Activated T-helper 17 cell treated with anti-CD3 and anti-CD28 coated beads, Interleukin-2, amount 50 U/mL, for 72 hours (primary cell): ENCODE results near the gene CCNK. TPM values are rescaled to one million over a fixed set of nuclear protein-coding genes. Genes with fewer than 3 reads are reported as not detected.

Experiments used
- ATAC-seq: fragments of 150-1000 bp; cut with Tn5 transposase; replicated peaks from 2 replicates; pipeline ENCODE4 v1.10.0; 2021; ENCODE audit warnings: mild to moderate bottlenecking, moderate library complexity
- H3K27ac Mint-ChIP-seq: one replicate; pipeline ENCODE4 v1.8.0; 2022; ENCODE audit warnings: mixed read lengths
- H3K27me3 Mint-ChIP-seq: one replicate; pipeline ENCODE4 v1.8.0; 2022; ENCODE audit warnings: mixed read lengths
- H3K36me3 Mint-ChIP-seq: one replicate; pipeline ENCODE4 v1.8.0; 2022; ENCODE audit warnings: low read depth, mild to moderate bottlenecking, mixed read lengths
- H3K4me1 Mint-ChIP-seq: one replicate; pipeline ENCODE4 v1.8.0; 2022; ENCODE audit warnings: mixed read lengths
- H3K4me3 Mint-ChIP-seq: one replicate; pipeline ENCODE4 v1.8.0; 2022; ENCODE audit warnings: mild to moderate bottlenecking, mixed read lengths
- H3K9me3 Mint-ChIP-seq: one replicate; pipeline ENCODE4 v1.8.0; 2022; ENCODE audit warnings: mixed read lengths
- total RNA-seq, 2 donors: library from RNA; stranded (reverse); gene quantifications; one replicate each; pipeline ENCODE4 v1.2.3, GENCODE V29; 2022

The CCNK gene
- total RNA-seq, 2 donors from 2014 or later, result 65.7 to 89.0 TPM

DNA sequence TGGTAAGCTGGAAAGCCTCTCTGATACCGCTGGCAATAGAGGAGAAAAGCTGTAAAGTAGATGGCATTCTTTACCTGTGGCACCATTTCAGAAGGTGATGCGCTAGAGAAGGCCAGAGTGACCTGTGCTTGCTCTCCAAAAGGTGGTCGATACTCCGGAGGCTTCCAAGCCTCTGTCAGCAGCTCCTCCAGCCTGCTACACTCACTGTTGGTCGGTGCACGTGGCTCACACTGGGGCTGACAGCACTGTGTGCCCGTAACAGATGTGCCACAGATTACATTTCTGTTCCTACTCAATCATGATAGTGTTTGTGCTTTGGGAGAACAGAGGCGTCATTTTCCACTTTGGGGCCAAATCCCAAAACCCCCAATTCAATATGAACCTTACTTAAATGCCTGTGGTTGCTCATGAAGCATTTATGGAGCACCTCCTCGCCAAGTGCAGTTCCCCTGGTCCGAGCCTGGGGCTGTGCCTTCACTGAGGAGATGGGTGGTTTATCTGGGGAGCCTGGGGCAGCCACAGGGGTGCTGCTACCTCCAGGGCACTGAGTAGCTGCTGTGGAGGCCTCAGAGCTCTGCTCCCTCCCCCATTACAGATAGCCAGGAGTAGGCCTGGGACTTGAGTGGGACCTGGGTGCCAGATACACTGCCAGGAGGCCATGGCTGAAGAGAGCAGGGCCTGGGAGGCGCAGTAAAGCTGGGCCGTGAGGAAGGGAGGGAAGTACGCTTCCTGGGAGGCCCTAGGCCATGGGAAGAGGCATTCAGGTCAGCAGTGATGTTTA, 26.8 kb downstream of the CCNK start:
- no peaks in the 10 kb centered on the region for H3K9me3 Mint-ChIP-seq
- H3K36me3 Mint-ChIP-seq, result peaks cover 88% of the 10 kb centered on the region
- no peak for ATAC-seq
- no peaks in the 10 kb centered on the region for H3K4me1 Mint-ChIP-seq
- H3K27me3 Mint-ChIP-seq, result no peaks in the 10 kb centered on the region
- H3K4me3 Mint-ChIP-seq, result no peak overlapping the region
- no peak overlapping the region for H3K27ac Mint-ChIP-seq

DNA sequence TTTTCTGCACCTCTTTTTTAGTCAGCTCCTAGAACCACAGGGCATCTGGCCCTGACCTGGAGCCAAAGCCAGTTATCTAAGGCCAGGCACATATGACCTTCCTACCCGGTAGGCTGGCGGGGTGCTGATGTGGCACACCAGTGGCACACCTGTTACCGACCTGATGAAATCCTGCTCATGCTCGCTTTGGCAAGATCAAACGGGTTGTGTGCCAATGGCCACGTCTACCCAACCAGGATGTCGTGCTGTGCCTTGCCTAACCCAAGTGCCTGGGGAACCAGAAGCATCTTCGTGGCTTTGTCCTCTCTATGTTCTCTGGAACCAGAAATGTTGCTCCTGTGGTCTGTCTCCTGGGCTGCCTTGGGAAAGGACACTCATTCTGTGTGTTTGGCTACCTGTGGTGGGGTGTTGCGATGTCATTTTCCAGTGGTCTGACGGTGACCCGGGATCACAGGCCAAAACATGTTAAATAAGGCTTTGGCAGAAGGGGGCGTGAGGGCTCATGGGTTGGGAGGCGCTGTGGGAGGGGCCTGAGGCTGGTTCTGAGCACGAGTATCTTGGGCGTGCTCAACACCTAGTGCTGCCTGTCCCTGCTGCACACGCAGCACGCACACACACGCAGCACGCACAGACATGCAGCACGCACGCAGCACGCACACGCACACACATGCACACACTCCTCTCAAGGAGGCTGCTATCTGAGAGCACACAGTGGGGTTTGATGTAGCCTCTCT, 27.9 kb downstream of the CCNK start:
- Mint-ChIP-seq H3K4me3 (no peak overlapping the region), H3K27me3 (no peaks in the 10 kb centered on the region), H3K27ac (peak overlapping the region; percentile 20), H3K4me1 (no peaks in the 10 kb centered on the region), H3K36me3 (peaks cover 78% of the 10 kb centered on the region), H3K9me3 (no peaks in the 10 kb centered on the region)
- no peak for ATAC-seq

DNA sequence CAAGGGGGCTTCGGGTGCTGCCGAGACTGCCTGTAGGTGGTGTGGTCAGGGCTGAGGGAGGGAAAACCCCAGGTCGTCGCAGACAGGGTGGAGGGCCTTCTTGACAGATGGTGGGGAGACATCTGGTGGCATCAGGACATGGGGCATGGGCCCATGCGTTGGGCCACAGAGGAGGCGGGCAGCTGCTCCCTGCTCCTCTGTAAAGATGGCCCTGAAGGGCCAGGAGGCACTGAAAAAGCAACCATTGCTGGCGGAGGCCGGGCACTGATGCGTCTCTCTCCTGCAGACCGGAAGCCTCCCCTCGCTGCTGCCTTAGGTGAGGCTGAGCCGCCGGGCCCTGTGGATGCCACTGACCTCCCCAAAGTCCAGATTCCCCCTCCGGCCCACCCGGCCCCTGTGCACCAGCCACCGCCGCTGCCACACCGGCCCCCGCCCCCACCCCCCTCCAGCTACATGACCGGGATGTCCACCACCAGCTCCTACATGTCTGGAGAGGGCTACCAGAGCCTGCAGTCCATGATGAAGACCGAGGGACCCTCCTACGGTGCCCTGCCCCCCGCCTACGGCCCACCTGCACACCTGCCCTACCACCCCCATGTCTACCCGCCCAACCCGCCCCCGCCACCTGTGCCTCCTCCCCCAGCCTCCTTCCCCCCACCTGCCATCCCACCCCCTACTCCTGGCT, 28.8 kb downstream of the CCNK start:
- Mint-ChIP-seq H3K4me1 (no peaks in the 10 kb centered on the region), H3K27me3 (no peaks in the 10 kb centered on the region), H3K4me3 (no peak overlapping the region), H3K9me3 (no peaks in the 10 kb centered on the region), H3K27ac (no peak overlapping the region), H3K36me3 (peaks cover 69% of the 10 kb centered on the region)
- ATAC-seq, result no peak

DNA sequence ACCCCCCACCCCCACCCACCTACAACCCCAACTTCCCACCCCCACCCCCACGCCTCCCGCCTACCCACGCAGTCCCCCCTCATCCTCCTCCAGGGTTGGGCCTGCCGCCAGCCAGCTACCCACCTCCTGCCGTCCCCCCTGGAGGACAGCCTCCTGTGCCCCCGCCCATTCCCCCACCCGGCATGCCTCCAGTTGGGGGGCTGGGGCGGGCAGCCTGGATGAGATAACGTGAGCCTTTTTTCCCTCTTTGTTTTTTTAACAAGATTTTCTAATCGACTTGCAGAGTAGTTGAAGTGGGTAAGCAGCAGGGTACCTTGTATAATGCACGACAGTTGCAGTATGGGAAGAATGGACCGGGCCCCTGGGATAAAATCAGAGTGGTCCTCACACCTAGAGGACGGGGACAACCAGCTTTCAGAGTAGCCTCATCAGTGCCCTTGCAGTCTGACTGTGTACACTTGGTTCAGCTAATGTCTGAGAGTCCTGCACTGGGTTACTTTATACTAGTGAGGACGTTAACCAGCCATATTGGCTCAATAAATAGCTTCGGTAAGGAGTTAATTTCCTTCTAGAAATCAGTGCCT, 29.4 kb downstream of the CCNK start:
- H3K27me3 Mint-ChIP-seq, result no peaks in the 10 kb centered on the region
- no peak overlapping the region for H3K27ac Mint-ChIP-seq

DNA sequence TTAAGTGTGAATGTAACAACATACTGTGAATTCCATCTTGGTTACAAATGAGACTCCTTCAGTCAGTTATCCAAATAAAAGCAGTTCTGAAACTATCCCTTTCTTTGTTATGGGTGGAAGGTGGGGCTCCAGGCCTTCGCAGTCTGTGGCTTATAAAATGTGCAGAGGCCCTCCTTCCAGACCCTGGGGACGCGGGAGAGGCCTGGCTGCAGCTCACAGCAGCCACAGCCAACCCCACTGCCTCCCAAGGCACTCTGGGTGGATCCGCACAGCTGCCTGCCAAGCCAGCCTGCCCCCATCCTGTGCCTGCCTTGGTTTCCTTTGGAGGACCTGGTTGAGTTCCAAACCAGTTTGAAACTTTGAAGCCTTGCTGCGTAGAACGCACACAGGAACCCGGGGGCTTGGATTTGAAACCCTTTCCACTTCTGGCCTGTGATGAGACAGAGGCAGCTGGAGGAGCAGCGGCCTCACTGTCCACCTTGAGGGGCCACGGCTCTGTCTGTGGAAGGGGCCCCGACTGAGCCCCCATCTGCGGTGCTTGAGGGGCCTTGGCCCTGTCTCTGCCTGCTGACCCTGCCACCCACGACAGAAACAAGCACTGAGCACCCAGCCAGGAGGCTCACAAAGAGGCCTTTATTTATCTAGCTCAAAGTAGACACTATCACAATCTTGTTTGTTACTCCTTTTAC, 30.4 kb downstream of the CCNK start:
- no peaks in the 10 kb centered on the region for H3K27me3 Mint-ChIP-seq
- H3K4me3 Mint-ChIP-seq, result no peak overlapping the region
- no peaks in the 10 kb centered on the region for H3K9me3 Mint-ChIP-seq
- peaks cover 53% of the 10 kb centered on the region for H3K36me3 Mint-ChIP-seq
- no peak for ATAC-seq
- H3K27ac Mint-ChIP-seq, result peak overlapping the region; percentile 28
- H3K4me1 Mint-ChIP-seq, result no peaks in the 10 kb centered on the region

More for the DNA sequence above, 29.4 kb downstream of the CCNK start:
- Mint-ChIP-seq H3K4me1 (no peaks in the 10 kb centered on the region), H3K9me3 (no peaks in the 10 kb centered on the region), H3K4me3 (no peak overlapping the region), H3K36me3 (peaks cover 62% of the 10 kb centered on the region)
- ATAC-seq, result no peak

DNA sequence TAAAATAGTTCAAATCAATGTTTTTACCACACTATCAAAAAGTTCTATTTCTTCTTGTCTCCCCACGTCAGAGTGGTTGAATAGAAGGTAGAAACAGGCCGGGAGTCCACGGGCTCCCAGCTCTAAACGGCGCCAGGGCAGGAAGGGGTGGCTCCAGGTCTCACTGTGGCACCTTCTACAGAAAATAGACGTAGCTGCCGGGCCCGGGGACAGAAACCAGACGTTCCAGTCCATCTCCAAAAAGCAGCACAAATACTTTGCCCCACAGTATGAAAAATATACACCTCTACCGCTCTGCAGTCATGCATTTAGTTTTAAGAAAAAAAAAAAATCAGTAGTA, 30.9 kb downstream of the CCNK start:
- Mint-ChIP-seq H3K36me3 (peaks cover 48% of the 10 kb centered on the region), H3K4me1 (no peaks in the 10 kb centered on the region), H3K27ac (peak overlapping the region; percentile 28), H3K27me3 (no peaks in the 10 kb centered on the region), H3K4me3 (no peak overlapping the region), H3K9me3 (no peaks in the 10 kb centered on the region)
- ATAC-seq, result no peak

DNA sequence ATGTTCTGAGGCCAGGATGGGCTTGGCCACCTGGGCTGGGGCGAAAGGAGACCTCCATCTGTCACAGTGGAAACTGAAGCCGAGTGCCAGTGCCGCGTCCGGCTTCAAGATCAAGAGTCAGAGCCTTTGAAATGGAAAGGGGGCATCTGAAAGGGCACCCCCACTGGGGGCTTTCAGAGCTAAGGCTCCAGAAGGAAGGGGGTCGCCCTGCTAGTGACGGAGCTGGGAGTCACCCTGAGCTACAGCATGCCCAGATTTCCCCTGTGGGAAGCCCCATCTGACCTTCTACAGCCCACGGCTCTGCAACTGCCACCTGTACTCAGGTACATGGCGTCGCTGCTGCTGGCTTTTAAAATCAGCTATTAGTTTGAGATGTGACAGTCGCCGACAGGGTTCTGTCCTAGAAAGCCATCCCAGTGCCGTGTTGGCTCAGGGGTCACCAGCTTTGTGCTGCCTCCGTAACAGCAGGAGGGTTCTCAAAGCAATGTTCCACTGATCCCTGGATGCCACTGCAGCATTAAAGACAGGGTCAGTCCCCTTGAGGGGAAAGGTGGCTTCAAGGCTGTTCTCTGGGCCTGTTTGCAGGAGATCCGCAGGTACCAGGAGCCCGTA, 31.5 kb downstream of the CCNK start:
- H3K27ac Mint-ChIP-seq, result peak overlapping the region; percentile 28
- H3K27me3 Mint-ChIP-seq, result no peaks in the 10 kb centered on the region
- peaks cover 42% of the 10 kb centered on the region for H3K36me3 Mint-ChIP-seq
- H3K9me3 Mint-ChIP-seq, result no peaks in the 10 kb centered on the region
- ATAC-seq, result no peak
- H3K4me3 Mint-ChIP-seq, result no peak overlapping the region
- no peaks in the 10 kb centered on the region for H3K4me1 Mint-ChIP-seq

DNA sequence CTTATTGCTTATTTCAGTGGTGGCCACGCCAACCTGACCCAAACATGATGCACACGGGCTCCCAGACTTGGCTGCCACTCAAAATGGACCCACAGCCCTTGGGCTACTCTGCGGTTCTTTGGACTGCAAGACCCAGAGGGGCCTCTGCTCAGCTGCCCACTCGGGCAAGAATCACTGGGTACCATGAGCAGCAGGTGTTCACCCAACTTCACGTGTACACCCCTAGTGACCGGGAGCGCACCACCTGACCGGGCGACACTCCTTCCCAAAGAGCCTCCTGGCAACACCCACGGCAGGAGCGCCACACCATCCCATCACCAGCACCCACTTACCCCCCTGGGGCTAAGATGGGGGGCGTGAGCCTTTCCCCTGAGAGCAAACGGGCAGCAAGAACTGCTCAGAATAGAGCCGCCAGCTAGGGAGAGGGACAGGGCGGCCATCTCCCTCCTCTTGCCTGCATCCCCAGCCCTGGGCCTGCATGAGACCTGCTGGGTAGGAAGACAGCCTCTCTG, 32.0 kb downstream of the CCNK start:
- no peak for ATAC-seq
- peaks cover 37% of the 10 kb centered on the region for H3K36me3 Mint-ChIP-seq
- no peaks in the 10 kb centered on the region for H3K9me3 Mint-ChIP-seq
- no peak overlapping the region for H3K4me3 Mint-ChIP-seq
- H3K27me3 Mint-ChIP-seq, result no peaks in the 10 kb centered on the region
- H3K27ac Mint-ChIP-seq, result no peak overlapping the region
- H3K4me1 Mint-ChIP-seq, result no peaks in the 10 kb centered on the region

DNA sequence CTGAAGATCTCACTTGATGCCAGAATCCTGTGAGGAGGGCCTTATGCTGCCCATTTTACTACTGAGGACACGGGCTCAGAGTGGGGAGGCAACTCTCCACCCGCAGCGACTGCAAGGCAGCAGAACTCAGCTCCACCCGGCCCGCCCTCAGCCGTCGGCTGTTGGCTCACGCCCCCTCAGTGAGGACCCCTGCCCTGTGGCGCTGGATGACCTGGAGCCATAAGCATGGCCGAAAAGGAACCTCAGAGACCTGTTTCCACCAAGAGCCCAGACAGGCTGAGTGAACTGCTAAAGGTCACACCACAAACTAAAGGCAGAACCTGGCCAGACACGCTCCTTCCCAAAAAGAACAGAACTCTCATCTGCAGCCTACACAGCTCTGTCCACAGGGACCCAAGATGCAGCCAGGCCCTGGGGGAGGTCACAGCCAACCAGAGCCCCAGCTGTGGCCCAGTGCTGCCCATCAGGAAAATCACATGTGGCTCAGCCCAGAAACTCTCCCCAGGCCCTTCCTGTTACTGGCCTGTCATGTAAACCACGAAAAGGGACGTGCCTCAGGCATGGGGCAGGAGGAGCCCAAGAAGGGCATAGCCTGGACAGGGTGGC, 32.8 kb downstream of the CCNK start:
- H3K4me1 Mint-ChIP-seq, result no peaks in the 10 kb centered on the region
- no peaks in the 10 kb centered on the region for H3K27me3 Mint-ChIP-seq
- no peaks in the 10 kb centered on the region for H3K9me3 Mint-ChIP-seq
- H3K36me3 Mint-ChIP-seq, result peaks cover 28% of the 10 kb centered on the region
- H3K4me3 Mint-ChIP-seq, result no peak overlapping the region
- ATAC-seq, result no peak
- no peak overlapping the region for H3K27ac Mint-ChIP-seq

DNA sequence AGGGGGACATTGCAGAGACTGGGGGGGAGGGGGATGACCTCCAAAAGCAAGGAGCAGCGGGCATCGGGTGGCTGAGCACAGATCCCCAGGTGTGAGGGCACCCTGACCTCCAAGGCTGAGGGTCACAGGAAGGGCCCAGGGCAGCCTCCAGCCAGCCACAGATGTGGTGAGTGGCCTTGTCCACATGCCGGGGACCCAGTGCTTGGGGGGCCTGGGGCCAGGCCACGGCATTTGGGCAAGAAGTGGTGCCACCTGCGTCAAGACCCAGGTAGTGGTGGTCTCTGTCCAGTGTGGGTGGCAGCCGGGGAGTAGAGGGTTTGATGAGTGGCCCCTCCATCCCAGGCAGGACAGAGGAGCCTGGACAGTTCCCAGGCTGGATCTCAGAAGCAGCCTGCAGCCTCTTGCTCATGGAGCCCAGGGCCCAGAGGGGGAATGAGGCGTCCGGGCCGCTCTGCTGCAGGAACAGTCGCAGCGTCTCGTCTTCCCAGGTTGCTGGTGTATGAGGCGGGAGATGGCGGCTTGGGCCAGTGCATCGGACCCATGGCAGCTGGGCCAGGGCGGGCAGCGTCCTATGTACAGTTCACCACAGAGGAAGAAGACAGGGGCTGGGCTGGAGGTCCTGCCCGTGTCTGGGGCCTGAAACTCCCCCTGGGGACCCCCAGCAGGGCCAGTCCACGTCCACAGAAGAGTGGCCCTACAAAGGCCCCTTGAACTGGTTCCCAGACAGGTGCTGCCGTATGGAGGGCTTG, 33.5 kb downstream of the CCNK start:
- peaks cover 22% of the 10 kb centered on the region for H3K36me3 Mint-ChIP-seq
- no peaks in the 10 kb centered on the region for H3K9me3 Mint-ChIP-seq
- H3K4me3 Mint-ChIP-seq, result no peak overlapping the region
- no peak for ATAC-seq
- no peaks in the 10 kb centered on the region for H3K4me1 Mint-ChIP-seq
- no peaks in the 10 kb centered on the region for H3K27me3 Mint-ChIP-seq
- peak overlapping the region; percentile 36 for H3K27ac Mint-ChIP-seq

DNA sequence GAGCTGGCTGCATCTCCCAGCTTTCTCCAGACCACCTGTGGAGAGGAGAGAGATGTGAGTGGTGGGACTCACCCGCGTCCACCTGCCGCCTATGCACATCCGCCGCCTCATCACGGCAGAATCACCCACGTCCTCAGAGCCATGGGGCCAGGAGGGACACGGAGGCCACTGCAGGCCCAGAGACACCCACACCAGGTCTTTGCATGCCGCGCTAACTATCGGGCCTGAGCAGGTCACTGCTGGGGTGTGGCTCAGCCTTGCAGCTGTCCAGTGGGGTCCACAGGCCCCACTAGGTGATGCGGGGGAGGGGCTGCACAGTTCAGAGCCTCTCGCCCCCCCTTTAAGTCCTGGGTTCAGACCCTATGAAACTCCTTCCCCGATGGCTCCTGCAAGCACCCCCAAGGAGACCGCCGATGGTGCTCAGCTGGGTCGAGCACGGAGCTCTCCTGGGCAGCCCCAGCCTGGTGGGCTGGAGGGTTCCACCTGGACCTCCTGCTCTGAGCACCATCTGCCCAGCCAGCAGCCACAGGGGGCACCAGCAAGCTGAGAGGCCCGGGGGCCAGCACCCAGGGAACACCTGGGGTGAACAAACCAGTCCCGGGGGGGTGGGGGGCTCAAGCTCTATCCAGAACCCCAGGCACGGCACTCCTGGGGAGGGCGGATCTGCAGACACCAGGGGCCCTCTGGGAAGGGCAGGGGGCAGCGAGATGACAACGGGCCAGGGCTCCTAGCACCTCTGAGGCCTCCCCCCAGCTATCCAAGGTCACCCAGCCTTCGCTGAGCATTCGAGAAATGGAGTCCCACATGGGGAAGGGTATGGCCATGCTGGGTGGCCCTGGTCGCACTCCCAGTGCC, 34.3 kb downstream of the CCNK start:
- Mint-ChIP-seq H3K4me1 (no peaks in the 10 kb centered on the region), H3K4me3 (no peak overlapping the region), H3K27me3 (no peaks in the 10 kb centered on the region), H3K9me3 (no peaks in the 10 kb centered on the region), H3K27ac (no peak overlapping the region), H3K36me3 (peaks cover 20% of the 10 kb centered on the region)
- no peak for ATAC-seq

DNA sequence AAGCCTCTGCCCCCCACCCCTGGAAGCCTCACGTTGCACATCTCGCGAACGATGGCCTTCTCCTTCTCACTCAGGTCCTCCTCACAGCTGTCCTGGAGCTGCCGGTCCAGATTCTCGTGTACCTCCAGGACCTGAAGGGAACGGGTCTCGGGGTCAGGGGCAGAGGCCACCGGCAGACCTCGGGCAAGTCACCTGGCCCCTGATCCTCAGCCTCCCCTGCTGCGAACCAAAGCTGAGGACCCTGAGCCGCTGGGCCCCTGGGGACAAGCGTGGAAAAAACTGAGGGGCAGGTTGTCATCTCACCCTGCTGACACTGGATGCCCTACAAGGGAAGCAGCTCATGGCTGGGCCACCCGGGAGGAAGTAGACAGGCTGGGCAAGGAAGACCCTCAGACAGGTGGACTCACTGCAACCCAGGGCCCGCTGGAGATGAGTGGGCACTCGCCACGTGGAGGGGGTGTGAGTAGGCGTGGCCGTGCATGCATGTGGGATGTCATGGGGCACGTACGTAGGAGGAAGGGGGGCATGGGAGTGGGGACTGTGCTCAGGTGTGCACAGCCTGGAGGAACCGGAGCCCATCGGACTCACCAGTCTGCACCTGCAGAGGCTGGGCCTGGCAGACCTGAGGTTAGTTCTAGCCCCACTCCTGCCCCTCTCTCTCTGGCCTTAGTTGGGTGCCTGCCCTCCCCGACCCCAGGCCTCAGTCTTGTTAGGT, 35.1 kb downstream of the CCNK start:
- Mint-ChIP-seq H3K27ac (no peak overlapping the region), H3K36me3 (peaks cover 12% of the 10 kb centered on the region), H3K27me3 (no peaks in the 10 kb centered on the region), H3K4me3 (no peak overlapping the region), H3K9me3 (no peaks in the 10 kb centered on the region), H3K4me1 (no peaks in the 10 kb centered on the region)
- no peak for ATAC-seq
